DND-41 (cell line): Measurements from ENCODE around the gene CDKN2B-AS1.

Source experiments
- ATAC-seq: fragments of 200-7000 bp; cut with Tn5 transposase; 3 replicates; pipeline ENCODE4 v1.9.1; 2021; ENCODE audit warnings: low read depth; ENCODE audit not compliant: insufficient read depth
- DNase-seq: peaks from one replicate; pipeline ENCODE4 v3.0.0-alpha.2; 2020
- H2AFZ ChIP-seq: 2 replicates; pipeline ENCODE4 v1.6.0; 2012; ENCODE audit warnings: low read depth, low read length
- H3K27ac ChIP-seq: 2 replicates; pipeline ENCODE4 v1.5.1; 2012; ENCODE audit warnings: low read length, inconsistent platforms
- H3K27me3 ChIP-seq: fragments of 200-600 bp; sonication (generic); 2 replicates; pipeline ENCODE4 v1.6.0; 2012; ENCODE audit warnings: low read length, mild to moderate bottlenecking, inconsistent platforms; ENCODE audit not compliant: insufficient read depth, poor library complexity
- H3K36me3 ChIP-seq: 2 replicates; pipeline ENCODE4 v1.5.1; 2012; ENCODE audit warnings: low read length, inconsistent platforms; ENCODE audit not compliant: insufficient read depth
- H3K4me1 ChIP-seq: 2 replicates; pipeline ENCODE4 v1.5.1; 2012; ENCODE audit warnings: mild to moderate bottlenecking, low read length; ENCODE audit not compliant: insufficient read depth
- H3K4me2 ChIP-seq: 2 replicates; pipeline ENCODE4 v1.6.0; 2012; ENCODE audit warnings: mild to moderate bottlenecking, moderate library complexity, low read length, inconsistent platforms; ENCODE audit not compliant: insufficient read depth
- H3K4me3 ChIP-seq, 2 experiments: fragments of 200-600 bp in 1 of 2; shearing (Covaris generic) in 1 of 2; 2 replicates each; pipeline ENCODE4 v1.5.1; 2012 to 2016; ENCODE audit warnings: inconsistent platforms in 2 of 2, low read length in 2 of 2, mild to moderate bottlenecking in 2 of 2, low read depth in 1 of 2, moderate library complexity in 1 of 2
- H3K79me2 ChIP-seq: 2 replicates; pipeline ENCODE4 v1.6.0; 2012; ENCODE audit warnings: low read length, inconsistent platforms; ENCODE audit not compliant: insufficient read depth
- H3K9ac ChIP-seq: 2 replicates; pipeline ENCODE4 v1.6.0; 2012; ENCODE audit warnings: low read depth, mild to moderate bottlenecking, inconsistent platforms, low read length, moderate library complexity
- H3K9me3 ChIP-seq: 2 replicates; pipeline ENCODE4 v1.5.1; 2012; ENCODE audit warnings: low read length, moderate library complexity, mild to moderate bottlenecking, inconsistent platforms; ENCODE audit not compliant: insufficient read depth, severe bottlenecking
- H4K20me1 ChIP-seq: 2 replicates; pipeline ENCODE4 v1.6.0; 2012; ENCODE audit warnings: low read length; ENCODE audit not compliant: insufficient read depth
- CTCF ChIP-seq: IDR thresholded peaks from 2 replicates; pipeline ENCODE4 v1.5.1; 2012; ENCODE audit warnings: borderline replicate concordance, low read length, moderate library complexity, mild to moderate bottlenecking; ENCODE audit not compliant: poor library complexity, severe bottlenecking; ENCODE audit errors: extremely low read depth
- EZH2 ChIP-seq: IDR thresholded peaks from 3 replicates; pipeline ENCODE4 v1.6.1; 2012; ENCODE audit warnings: borderline replicate concordance, low read depth, mild to moderate bottlenecking, moderate library complexity, low read length, inconsistent platforms; ENCODE audit not compliant: severe bottlenecking

Gene CDKN2B-AS1

DNA sequence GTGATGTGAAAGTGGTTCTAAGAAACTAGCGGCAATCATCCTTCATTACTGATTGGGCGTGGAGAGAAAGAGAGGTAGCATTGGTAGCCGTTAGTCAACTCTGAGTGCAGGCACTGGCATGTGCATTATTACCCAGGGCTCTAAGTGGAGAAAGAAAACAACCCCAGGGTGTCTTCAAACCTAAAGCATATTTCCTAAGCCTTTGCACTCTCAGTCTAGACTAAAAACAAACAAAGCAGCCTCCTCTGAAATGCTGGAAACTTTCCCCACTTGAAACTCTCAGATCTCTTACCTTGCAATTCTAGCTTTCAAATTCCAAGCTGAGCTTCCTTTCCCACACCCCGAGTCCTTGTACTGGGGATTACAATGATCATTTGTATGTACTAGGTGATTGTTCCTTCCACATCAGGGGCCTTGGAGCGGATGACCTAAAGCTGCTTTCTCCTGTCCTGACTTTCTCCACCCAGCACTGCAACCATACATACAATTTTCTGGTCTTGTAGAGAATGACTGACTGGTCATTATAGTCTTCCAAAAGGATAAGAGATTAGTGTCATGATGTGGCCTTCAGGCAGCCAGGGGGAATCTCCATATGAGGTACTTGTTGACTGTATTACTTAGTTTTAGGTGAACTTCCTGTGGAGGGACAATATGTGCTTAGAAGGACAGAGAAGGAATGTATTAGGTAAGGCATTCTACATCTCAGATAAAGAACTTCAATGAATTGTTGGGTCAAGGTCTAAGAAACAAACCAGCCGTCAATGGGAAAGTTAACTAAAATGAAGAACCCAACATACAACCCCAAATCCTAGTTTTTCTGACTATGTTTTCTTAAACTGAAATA lies 112.8 kb downstream of the CDKN2B-AS1 start:
- Histone ChIP-seq H3K27ac (no peak overlapping the region), H2AFZ (no peak overlapping the region), H3K9ac (no peak overlapping the region), H3K4me2 (no peak overlapping the region), H3K4me3 (no peak overlapping the region), H4K20me1 (no peaks in the 10 kb centered on the region), H3K27me3 (no peaks in the 10 kb centered on the region), H3K9me3 (no peaks in the 10 kb centered on the region), H3K4me1 (no peaks in the 10 kb centered on the region), H3K79me2 (no peaks in the 10 kb centered on the region), H3K36me3 (peaks cover 2% of the 10 kb centered on the region; the same call in 1 of the 2 replicates)
- TF ChIP-seq EZH2 (no peak), CTCF (no peak)
- ATAC-seq (0 out of 3 replicates have a peak, but pooled peaks have one; percentile 9), DNase-seq (no peak)

GRCh38 chr9:22108581-22109370 lies 114.2 kb downstream of the CDKN2B-AS1 start:
- Histone ChIP-seq H3K79me2 (no peaks in the 10 kb centered on the region), H3K27me3 (no peaks in the 10 kb centered on the region), H3K4me3 (no peak overlapping the region), H3K4me1 (no peaks in the 10 kb centered on the region), H3K36me3 (no peaks in the 10 kb centered on the region; the same call in 1 of the 2 replicates), H3K9ac (no peak overlapping the region), H3K4me2 (no peak overlapping the region), H4K20me1 (no peaks in the 10 kb centered on the region), H2AFZ (no peak overlapping the region), H3K27ac (no peak overlapping the region), H3K9me3 (no peaks in the 10 kb centered on the region)
- no peak for TF ChIP-seq CTCF
- no peak for TF ChIP-seq EZH2
- ATAC-seq (no peak), DNase-seq (no peak)

- H3K27me3 ChIP-seq, result no peaks in the 10 kb centered on the region
- H3K79me2 ChIP-seq, result no peaks in the 10 kb centered on the region
- no peak overlapping the region for H3K4me2 ChIP-seq
- H4K20me1 ChIP-seq, result no peaks in the 10 kb centered on the region
- no peaks in the 10 kb centered on the region for H3K36me3 ChIP-seq
- no peak overlapping the region for H3K27ac ChIP-seq
- ATAC-seq (no peak), DNase-seq (no peak)
- no peak overlapping the region for H3K4me3 ChIP-seq
- H3K9ac ChIP-seq, result no peak overlapping the region
- H3K9me3 ChIP-seq, result no peaks in the 10 kb centered on the region
- H2AFZ ChIP-seq, result no peak overlapping the region
- TF ChIP-seq EZH2, result no peak
- TF ChIP-seq CTCF, result no peak
- no peaks in the 10 kb centered on the region for H3K4me1 ChIP-seq
Observed at GRCh38 chr9:22111176-22111953, 116.8 kb downstream of the CDKN2B-AS1 start.
